Mesothelial cell of epicardium (in vitro differentiated cells): ENCODE results near the gene IL1R1. TPM values are rescaled to one million over a fixed set of nuclear protein-coding genes. Genes with fewer than 3 reads are reported as not detected.
"Not testable (repeated sequence)": the region's sequence is repeated elsewhere in the genome, so short reads cannot be mapped to it uniquely, and the experiment has no call there.

Experiments
- DNase-seq, 2 experiments: peaks; one replicate each; pipeline ENCODE4 v3.0.0; 2021; ENCODE audit warnings: low spot score in 2 of 2; ENCODE audit not compliant: unreplicated experiment in 2 of 2
- H3K27ac Mint-ChIP-seq: 2 replicates; pipeline ENCODE4 v1.8.0; 2021; ENCODE audit warnings: mixed read lengths
- H3K27me3 Mint-ChIP-seq: 2 replicates; pipeline ENCODE4 v1.8.0; 2021; ENCODE audit warnings: low read depth, mixed read lengths
- H3K36me3 Mint-ChIP-seq: 2 replicates; pipeline ENCODE4 v1.8.0; 2021; ENCODE audit warnings: mixed read lengths
- H3K4me1 Mint-ChIP-seq: 2 replicates; pipeline ENCODE4 v1.8.0; 2021; ENCODE audit warnings: mixed read lengths
- H3K4me3 Mint-ChIP-seq: 2 replicates; pipeline ENCODE4 v1.8.0; 2021; ENCODE audit warnings: mild to moderate bottlenecking, moderate library complexity, mixed read lengths
- H3K9me3 Mint-ChIP-seq: 2 replicates; pipeline ENCODE4 v1.8.0; 2021; ENCODE audit warnings: mixed read lengths
- total RNA-seq: library from RNA; stranded (reverse); gene quantifications from 3 replicates; pipeline ENCODE4 v1.2.1, GENCODE V29; 2021
- TF ChIP-seq, protein P1 (sequence below): fragments of 200-600 bp; sonication (generic); IDR thresholded peaks from one replicate; pipeline ENCODE4 v1.5.0; 2021; ENCODE audit warnings: antibody characterized with exemption; ENCODE audit not compliant: unreplicated experiment

The IL1R1 gene
- total RNA-seq, 1 donor from 2014 or later: 13.3 TPM

DNA sequence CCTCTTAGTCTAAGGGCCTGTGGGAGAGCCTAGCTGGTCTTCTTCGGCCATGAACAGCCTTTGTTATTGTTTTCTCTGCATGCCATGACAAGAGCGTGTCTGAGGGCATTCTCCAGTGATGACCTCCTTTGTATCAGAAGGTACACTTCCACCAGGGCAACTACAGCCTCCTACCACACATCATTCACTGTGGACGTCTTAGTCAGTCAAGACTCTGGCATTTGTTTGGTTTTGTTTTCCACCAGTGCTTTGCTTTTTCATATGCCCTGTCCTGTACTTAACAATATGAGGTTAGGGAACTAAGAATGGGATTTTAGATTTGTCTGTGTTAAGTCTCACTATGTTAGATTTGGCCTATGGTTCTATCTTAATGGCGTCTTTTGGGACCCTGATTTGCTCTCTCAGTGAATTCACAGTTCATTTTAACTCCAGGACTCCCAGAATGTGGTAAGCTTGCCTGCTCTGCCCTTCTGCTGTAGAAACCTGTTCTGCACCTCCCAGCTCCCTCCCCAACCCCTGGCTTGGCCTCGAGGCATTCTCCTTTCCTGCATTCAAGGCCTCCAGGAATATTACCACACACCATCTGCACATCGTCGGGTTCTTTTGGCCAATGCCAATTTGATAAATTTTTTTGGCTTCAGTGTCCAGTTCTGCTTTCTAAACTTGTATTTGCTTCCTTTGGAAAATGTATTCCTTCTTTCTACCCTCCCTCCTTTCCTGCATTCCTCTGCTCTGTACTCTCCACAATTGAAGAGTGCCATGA is 42.8 kb upstream of the IL1R1 start:
- no peak overlapping the region for H3K4me3 Mint-ChIP-seq
- H3K4me1 Mint-ChIP-seq: peaks cover 24% of the 10 kb centered on the region
- TF ChIP-seq, protein P1, sequence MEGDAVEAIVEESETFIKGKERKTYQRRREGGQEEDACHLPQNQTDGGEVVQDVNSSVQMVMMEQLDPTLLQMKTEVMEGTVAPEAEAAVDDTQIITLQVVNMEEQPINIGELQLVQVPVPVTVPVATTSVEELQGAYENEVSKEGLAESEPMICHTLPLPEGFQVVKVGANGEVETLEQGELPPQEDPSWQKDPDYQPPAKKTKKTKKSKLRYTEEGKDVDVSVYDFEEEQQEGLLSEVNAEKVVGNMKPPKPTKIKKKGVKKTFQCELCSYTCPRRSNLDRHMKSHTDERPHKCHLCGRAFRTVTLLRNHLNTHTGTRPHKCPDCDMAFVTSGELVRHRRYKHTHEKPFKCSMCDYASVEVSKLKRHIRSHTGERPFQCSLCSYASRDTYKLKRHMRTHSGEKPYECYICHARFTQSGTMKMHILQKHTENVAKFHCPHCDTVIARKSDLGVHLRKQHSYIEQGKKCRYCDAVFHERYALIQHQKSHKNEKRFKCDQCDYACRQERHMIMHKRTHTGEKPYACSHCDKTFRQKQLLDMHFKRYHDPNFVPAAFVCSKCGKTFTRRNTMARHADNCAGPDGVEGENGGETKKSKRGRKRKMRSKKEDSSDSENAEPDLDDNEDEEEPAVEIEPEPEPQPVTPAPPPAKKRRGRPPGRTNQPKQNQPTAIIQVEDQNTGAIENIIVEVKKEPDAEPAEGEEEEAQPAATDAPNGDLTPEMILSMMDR: no peak
- no peaks in the 10 kb centered on the region for H3K36me3 Mint-ChIP-seq
- H3K9me3 Mint-ChIP-seq: peaks cover 7% of the 10 kb centered on the region
- no peaks in the 10 kb centered on the region for H3K27me3 Mint-ChIP-seq
- no peak overlapping the region for H3K27ac Mint-ChIP-seq
- no peak for DNase-seq

DNA sequence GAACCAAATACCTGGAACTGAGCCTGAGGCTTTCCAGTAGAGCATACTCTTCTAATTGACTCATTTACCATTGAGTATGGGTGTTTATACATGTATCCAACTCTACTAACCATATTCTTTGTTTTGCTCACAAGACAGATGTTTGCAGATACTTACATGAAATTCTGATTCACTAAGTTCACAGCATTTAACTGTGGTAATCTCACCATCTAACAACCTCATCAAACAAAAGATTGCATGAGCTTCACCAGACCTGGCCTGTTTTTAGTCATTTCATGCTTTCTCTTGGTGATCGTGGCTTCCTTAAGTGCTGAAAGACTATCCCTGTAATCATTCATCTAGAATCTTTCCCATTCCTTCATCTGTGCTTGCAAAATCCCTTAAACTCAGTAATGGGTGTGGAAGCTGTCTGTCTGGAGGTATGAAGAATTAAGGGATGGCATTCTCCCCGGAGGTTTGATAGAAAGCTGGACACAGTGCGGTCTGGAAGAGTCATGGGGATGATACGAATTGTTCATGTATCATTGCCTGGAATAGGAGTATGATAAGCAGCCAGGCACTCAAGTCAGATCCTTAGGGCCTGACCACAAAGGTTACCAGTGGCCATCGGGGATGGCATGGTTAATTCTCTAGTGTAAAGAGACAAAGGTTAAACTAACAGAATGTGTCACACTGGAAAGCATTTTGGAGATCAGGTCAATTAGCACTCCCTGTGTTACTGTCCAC is 42.0 kb upstream of the IL1R1 start:
- no peak overlapping the region for H3K4me3 Mint-ChIP-seq
- peaks cover 7% of the 10 kb centered on the region for H3K9me3 Mint-ChIP-seq
- peaks cover 24% of the 10 kb centered on the region for H3K4me1 Mint-ChIP-seq
- H3K36me3 Mint-ChIP-seq: no peaks in the 10 kb centered on the region
- DNase-seq: no peak
- no peak overlapping the region for H3K27ac Mint-ChIP-seq
- TF ChIP-seq, protein P1: no peak
- H3K27me3 Mint-ChIP-seq: no peaks in the 10 kb centered on the region

DNA sequence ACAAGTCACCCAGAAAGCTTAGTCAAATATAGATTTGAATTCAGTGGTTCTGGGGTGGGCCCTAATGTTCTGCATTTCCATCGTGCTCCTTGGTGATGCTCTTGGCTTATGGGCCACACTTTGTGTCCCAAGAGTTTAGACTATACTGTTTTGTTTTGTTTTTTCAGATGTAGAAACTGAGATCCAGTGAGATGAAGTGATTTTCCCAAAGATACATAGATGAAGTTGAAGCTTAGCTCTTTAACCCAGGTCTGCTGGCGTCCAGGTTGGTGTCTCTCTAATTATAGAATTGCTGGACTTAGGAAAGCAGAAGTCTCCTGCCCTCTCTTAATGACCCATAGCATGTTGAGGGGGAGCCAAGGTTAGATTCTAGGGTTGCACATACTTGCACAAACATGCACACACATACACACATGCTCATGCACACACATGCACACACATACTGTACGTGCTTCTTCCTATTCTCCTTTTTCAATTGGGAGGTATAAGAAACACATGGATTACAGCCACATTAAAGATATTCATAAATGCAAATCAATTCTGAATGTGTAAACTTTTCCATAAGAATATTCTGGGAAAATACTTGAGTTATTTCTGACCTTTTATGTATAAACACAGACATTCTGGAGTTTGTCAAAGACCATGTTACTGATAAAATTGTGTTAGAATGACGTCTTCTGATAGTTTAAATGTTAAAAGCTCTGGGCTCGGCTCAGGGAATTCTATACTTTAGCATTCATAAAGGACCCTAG is 41.3 kb upstream of the IL1R1 start:
- H3K27me3 Mint-ChIP-seq: no peaks in the 10 kb centered on the region
- peaks cover 24% of the 10 kb centered on the region for H3K4me1 Mint-ChIP-seq
- peaks cover 7% of the 10 kb centered on the region for H3K9me3 Mint-ChIP-seq
- no peak for DNase-seq
- H3K36me3 Mint-ChIP-seq: no peaks in the 10 kb centered on the region
- H3K4me3 Mint-ChIP-seq: no peak overlapping the region
- TF ChIP-seq, protein P1: no peak
- peak overlapping the region; percentile 68 for H3K27ac Mint-ChIP-seq

DNA sequence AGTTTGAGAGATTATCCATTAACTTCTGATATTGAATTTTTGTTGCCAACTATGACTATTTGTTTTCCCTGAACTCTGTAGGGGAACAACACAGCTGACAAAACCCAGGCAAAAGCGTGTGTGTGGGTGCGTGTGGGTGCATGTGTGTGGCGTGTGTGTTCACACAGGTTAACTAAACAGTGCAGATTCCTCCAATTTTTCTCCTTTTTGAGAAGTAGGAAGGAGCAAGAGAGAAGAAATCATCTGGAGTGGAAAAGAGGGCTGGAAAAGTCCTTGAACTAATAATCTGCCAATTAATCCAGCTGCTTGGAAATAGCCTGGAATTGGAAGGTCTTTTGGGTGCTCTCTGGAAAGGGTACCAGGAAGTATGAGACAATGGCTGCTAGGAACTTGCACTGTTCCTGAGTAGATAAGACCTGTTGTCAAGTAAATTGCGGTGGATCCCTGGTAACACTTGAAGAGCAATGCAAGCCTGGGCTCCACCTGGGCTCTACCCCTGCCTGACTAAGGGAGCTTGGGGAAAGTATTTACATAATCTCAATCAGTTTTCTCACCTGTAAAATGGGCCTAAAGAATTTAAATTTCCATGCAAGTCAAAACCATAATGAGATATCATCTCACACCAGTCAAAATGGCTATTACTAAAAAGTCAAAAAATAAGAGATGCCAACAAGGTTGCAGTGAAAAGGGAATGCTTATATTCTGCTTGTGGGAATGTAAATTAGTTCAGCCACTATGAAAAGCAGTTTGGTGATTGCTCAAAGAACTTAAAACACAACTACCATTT is 40.5 kb upstream of the IL1R1 start:
- Mint-ChIP-seq H3K27me3 (no peaks in the 10 kb centered on the region), H3K36me3 (no peaks in the 10 kb centered on the region), H3K27ac (peak overlapping the region; percentile 68), H3K4me3 (no peak overlapping the region), H3K4me1 (peaks cover 24% of the 10 kb centered on the region), H3K9me3 (peaks cover 7% of the 10 kb centered on the region)
- DNase-seq: no peak
- TF ChIP-seq, protein P1: no peak

DNA sequence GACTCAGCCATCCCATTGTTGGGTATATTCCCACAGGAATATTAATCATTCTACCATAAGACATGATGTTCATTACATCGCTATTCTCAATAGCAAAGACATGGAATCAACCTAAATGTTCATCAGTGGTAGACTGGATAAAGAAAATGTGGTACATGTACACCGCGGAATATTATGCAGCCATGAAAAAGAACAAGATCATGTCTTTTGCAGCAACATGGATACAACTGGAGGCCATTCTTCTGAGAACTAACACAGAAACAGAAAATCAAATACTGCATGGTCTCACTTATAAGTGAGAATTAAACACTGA is 40.0 kb upstream of the IL1R1 start:
- not testable (repeated sequence) for H3K27ac Mint-ChIP-seq, H3K4me3 Mint-ChIP-seq, H3K9me3 Mint-ChIP-seq, H3K27me3 Mint-ChIP-seq, H3K36me3 Mint-ChIP-seq, DNase-seq
- peaks cover 24% of the 10 kb centered on the region for H3K4me1 Mint-ChIP-seq
